ENCODE data around the gene C16orf87. TPM values are rescaled to one million over a fixed set of nuclear protein-coding genes. Genes with fewer than 3 reads are reported as not detected.
A peak's percentile ranks its signal among the peaks of the same experiment; 100 is the strongest.

C16orf87 gene
- total RNA-seq, 2 experiments from 2014 or later, result 10.3 to 11.2 TPM

DNA sequence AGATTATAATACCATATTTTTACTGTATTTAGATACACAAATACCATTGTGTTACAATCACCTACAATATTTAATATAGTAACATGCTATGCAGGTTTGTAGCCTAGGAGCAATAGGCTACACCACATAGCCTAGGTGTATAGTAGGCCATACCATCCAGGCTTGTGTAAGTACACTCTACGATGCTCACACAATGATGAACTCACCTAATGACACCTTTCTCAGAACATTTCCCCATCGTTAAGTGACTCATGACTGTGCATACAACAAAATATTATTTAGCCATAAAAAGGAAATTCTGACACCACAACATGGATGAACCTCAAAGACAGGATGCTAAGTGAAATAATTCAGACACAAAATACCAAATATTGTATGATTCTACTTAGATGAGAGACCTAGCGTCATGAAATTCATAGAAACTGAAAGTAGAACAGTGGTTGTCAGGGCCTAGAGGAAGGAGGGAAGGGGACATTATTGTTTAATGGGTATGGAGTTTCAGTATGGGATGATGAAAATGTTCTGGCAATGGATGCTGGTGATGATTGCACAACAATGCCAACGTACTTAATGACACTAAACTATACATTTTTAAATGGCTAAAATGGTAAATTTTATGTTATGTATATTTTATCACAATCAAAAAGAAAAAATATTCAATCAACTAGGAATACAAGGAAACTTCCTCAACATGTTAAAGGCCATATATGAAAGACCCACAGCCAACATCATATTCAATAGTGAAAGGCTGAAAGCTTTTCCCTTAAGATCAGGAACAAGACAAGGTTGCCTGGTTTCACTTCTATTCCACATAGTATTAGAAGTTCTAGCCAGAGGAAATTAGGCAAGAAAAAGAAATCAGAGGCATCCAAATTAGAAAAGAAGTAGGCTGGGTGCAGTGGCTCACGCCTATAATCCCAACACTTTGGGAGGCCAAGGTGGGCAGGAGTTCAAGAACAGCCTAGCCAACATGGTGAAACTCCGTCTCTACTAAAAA lies 5.9 kb upstream of the C16orf87 start:
- Mint-ChIP-seq H3K4me3 (no peak overlapping the region), H3K9me3 (no peaks in the 10 kb centered on the region), H3K36me3 (ENCODE audit: low read depth) (no peaks in the 10 kb centered on the region), H3K27ac (no peak overlapping the region), H3K27me3 (peaks cover 9% of the 10 kb centered on the region), H3K4me1 (peaks cover 4% of the 10 kb centered on the region)
- ChIA-PET POLR2A (no interaction called here), CTCF (interaction anchor here (0.7 kb wide), 2 partner anchors 39 to 74 kb away, joined by 3 to 4 read pairs; no protein-coding TSS in a partner anchor)
- DNase-seq, result no peak

DNA sequence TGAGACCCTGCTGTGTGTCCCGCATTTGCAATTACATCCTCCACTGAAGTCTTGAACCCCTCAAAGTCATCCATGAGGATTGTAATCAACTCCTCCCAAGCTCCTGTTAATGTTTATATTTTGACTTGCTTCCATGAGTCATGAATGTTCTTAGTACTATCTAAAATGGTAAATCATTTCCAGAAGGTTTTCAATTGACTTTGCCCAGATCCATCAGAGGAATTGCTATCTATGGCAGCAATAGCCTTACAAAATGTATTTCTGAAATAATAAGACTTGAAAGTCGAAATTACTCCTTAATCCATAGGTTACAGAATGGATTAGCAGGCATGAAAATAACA lies 2.5 kb upstream of the C16orf87 start:
- no peak overlapping the region for H3K4me3 Mint-ChIP-seq
- peaks cover 7% of the 10 kb centered on the region for H3K36me3 Mint-ChIP-seq (ENCODE audit: low read depth)
- H3K4me1 Mint-ChIP-seq, result peaks cover 22% of the 10 kb centered on the region
- no peak overlapping the region for H3K27ac Mint-ChIP-seq
- H3K9me3 Mint-ChIP-seq, result no peaks in the 10 kb centered on the region
- ChIA-PET CTCF (interaction anchor here (0.6 to 1.1 kb wide), 2 partner anchors 24 to 189 kb away, joined by 3 read pairs; no protein-coding TSS in a partner anchor), POLR2A (no interaction called here)
- peaks cover 11% of the 10 kb centered on the region for H3K27me3 Mint-ChIP-seq
- no peak for DNase-seq

DNA sequence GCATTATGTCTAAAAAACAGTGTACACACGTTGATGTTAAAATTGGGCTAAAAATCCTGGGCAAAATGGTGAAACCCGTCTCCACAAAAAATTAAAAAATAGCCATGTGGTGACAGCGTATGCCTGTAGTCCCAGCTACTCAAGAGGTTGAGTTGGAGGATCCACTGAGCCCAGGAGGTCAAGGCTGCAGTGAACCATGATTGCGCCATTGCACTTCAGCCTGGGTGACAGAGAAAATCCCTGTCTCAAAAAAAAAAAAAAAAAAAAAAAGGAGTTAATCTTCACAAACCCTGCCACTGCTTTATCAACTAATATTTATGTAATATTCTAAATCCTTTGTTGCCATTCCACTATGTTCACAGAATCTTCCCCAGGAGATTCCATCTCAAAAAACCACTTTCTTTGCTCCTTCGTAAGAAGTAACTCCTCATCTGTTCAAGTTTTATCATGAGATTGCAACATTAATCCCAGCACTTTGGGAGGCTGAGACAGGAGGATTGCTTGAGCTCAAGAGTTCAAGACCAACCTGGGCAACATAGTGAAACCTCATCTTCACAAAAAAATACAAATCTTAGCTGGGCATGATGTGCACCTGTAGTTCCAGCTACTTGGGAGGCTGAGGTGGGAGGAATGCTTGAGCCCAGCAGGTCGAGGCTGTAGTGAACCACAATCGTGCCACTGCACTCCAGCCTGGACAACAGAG lies 1.9 kb upstream of the C16orf87 start:
- ChIA-PET CTCF (interaction anchor here (0.6 kb wide), 1 partner anchor 189 kb away, joined by 3 read pairs; no protein-coding TSS in a partner anchor), POLR2A (no interaction called here)
- DNase-seq, result no peak
- Mint-ChIP-seq H3K9me3 (no peaks in the 10 kb centered on the region), H3K36me3 (ENCODE audit: low read depth) (peaks cover 7% of the 10 kb centered on the region), H3K4me1 (peaks cover 27% of the 10 kb centered on the region), H3K4me3 (no peak overlapping the region), H3K27me3 (peaks cover 9% of the 10 kb centered on the region), H3K27ac (no peak overlapping the region)

DNA sequence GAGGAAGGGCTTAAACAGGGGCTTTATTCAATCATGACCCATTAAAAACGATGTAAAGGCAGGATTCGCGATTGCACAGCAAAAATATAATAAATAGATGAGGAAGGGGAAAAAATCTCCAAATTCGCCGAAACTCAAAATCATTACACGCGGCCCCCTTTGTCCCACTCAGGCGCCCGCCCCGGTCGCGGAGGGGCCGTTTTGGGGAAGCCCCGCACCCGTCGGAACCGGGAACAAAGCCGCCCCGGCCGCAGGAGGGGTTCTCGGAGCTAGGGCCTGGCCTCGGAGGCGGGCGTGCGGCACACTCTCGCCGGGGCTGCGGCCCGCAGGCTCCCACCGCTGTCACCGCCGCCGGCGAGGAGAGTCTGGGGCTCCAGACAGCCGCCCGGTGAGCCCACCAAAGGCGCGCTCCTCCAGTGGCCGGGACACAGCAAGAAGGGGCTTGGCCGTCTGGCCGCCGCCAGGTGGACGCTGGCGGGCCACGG lies 521 bp downstream of the C16orf87 start:
- DNase-seq, result peak; percentile 40
- CTCF ChIA-PET, result no interaction called here
- POLR2A ChIA-PET, result no interaction called here

DNA sequence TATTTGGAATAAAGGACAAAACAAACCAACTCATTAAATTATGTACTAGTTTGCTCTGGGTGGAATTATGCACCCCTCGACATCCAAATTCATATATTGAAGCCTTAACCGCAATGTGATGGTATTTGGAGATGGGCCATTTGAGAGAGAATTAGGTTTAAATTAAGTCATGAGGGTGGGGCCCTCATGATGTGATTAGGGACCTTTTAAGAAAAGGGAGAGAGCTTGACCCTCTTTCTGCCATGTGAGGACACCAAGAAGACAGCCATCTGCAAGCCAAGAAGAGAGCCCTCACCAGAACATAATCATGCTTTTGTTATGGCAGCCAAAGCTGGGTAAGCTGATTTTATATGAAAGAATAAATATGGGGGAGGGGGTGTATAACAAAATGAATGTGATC lies 2.0 kb downstream of the C16orf87 start:
- H3K27ac Mint-ChIP-seq, result peak overlapping the region; percentile 97
- ChIA-PET POLR2A (no interaction called here), CTCF (interaction anchor here (0.7 to 1.8 kb wide), 4 partner anchors 9 to 90 kb away, joined by 3 to 7 read pairs (median 4); no protein-coding TSS in a partner anchor)
- peaks cover 16% of the 10 kb centered on the region for H3K36me3 Mint-ChIP-seq (ENCODE audit: low read depth)
- H3K27me3 Mint-ChIP-seq, result peaks cover 6% of the 10 kb centered on the region
- no peaks in the 10 kb centered on the region for H3K9me3 Mint-ChIP-seq
- H3K4me3 Mint-ChIP-seq, result peak overlapping the region; percentile 98
- no peak for DNase-seq
- peaks cover 42% of the 10 kb centered on the region for H3K4me1 Mint-ChIP-seq

More for the DNA sequence above, 521 bp downstream of the C16orf87 start:
- peaks cover 9% of the 10 kb centered on the region for H3K27me3 Mint-ChIP-seq
- H3K4me1 Mint-ChIP-seq, result peaks cover 38% of the 10 kb centered on the region
- peak overlapping the region; percentile 98 for H3K4me3 Mint-ChIP-seq
- H3K9me3 Mint-ChIP-seq, result no peaks in the 10 kb centered on the region
- H3K27ac Mint-ChIP-seq, result peak overlapping the region; percentile 97
- H3K36me3 Mint-ChIP-seq (ENCODE audit: low read depth), result peaks cover 11% of the 10 kb centered on the region

DNA sequence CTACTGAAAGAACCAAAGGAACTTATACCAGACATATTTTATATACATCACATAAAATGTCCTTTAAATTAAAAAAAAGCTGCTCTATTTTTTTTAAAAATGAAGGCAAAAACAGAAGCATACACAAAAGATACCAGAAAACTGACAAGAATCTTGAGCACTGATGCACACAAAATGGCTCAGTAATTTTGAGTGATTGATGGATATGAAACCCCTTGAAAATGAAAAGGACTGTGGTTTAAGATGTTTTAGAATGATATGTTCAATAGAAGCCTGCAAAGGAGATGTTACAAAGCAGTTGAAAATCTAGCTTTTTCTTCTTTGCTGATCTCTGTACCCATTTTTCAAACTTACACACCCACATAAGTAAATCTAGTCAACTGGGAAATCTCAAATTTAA lies 2.7 kb downstream of the C16orf87 start:
- ChIA-PET CTCF (interaction anchor here (1.4 to 1.8 kb wide), 2 partner anchors 8 to 39 kb away, joined by 5 to 7 read pairs; no protein-coding TSS in a partner anchor), POLR2A (no interaction called here)
- peak overlapping the region; percentile 44 for H3K4me3 Mint-ChIP-seq
- H3K36me3 Mint-ChIP-seq (ENCODE audit: low read depth), result peaks cover 20% of the 10 kb centered on the region
- peaks cover 47% of the 10 kb centered on the region for H3K4me1 Mint-ChIP-seq
- no peaks in the 10 kb centered on the region for H3K9me3 Mint-ChIP-seq
- peaks cover 2% of the 10 kb centered on the region for H3K27me3 Mint-ChIP-seq
- no peak for DNase-seq
- H3K27ac Mint-ChIP-seq, result peak overlapping the region; percentile 50

DNA sequence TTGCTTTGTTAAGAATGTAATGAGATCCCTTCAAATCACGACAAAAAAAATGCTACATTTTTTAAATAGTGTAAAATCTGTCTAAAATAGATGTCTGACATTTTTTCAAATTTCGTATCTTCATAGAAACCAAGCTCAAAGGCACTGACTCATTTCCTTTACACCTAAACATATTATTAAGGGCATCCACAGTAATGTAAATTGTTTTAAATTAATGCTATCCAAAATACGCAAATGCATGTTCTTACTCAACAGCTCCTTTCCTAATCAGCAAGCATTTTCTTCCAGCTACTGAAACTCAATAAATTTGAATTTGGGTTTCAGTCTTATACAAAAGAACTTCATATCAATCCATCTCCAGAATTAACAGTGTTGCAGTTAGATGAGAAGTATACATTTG lies 4.3 kb downstream of the C16orf87 start:
- ChIA-PET POLR2A (interaction anchor here (0.6 kb wide), 2 partner anchors 1163 to 1900 kb away, joined by 3 to 4 read pairs; no protein-coding TSS in a partner anchor), CTCF (no interaction called here)
- H3K9me3 Mint-ChIP-seq, result no peaks in the 10 kb centered on the region
- peak overlapping the region; percentile 1 for H3K4me3 Mint-ChIP-seq
- peaks cover 20% of the 10 kb centered on the region for H3K36me3 Mint-ChIP-seq (ENCODE audit: low read depth)
- peaks cover 2% of the 10 kb centered on the region for H3K27me3 Mint-ChIP-seq
- peaks cover 46% of the 10 kb centered on the region for H3K4me1 Mint-ChIP-seq
- H3K27ac Mint-ChIP-seq, result no peak overlapping the region
- DNase-seq, result no peak

DNA sequence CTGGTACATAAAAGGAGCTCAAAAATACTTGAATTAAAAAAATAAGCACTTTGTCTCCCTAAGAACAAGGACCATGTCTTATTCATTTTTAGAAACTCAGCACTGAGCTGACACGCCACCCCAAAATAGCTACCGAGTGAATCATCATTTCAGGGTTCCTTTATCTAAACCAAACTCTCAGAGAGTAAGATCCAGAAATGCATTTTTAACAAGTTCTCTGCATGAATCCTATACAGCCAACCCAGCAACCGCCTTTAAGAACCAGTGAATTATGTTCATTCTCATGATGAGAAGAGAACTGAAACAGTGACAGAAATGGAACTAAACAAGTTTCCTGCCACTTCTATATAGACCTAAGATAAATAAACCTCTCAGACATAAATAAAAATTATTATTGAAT lies 8.7 kb downstream of the C16orf87 start:
- Mint-ChIP-seq H3K4me1 (peaks cover 25% of the 10 kb centered on the region), H3K27ac (no peak overlapping the region), H3K4me3 (no peak overlapping the region), H3K9me3 (no peaks in the 10 kb centered on the region), H3K27me3 (no peaks in the 10 kb centered on the region), H3K36me3 (ENCODE audit: low read depth) (peaks cover 20% of the 10 kb centered on the region)
- no peak for DNase-seq
- ChIA-PET CTCF (interaction anchor here (0.7 kb wide), 1 partner anchor 37 kb away, joined by 3 read pairs; no protein-coding TSS in a partner anchor), POLR2A (interaction anchor here (1.1 kb wide), 1 partner anchor 9 kb away, joined by 5 read pairs; no protein-coding TSS in a partner anchor)

DNA sequence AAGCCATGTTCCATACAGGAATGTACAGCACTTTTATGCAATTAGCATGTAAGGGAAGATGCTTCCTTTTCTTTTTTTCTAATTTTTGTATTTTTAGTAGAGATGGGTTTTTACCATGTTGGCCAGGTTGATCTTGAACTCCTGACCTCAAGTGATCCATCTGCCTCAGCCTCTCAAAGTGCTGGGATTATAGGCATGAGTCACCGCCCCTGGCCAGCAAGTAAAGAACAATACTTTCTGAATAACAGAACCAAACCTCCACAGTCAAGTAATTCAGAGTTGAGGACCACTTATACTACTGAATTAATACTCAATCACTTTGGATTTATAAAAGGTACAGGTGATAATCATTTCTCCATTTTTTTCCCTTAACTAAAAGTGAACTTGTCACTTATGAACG lies 13.0 kb downstream of the C16orf87 start:
- Mint-ChIP-seq H3K9me3 (peaks cover 15% of the 10 kb centered on the region), H3K27me3 (no peaks in the 10 kb centered on the region), H3K4me3 (no peak overlapping the region), H3K4me1 (peaks cover 40% of the 10 kb centered on the region), H3K27ac (no peak overlapping the region), H3K36me3 (ENCODE audit: low read depth) (peaks cover 44% of the 10 kb centered on the region)
- DNase-seq, result no peak
- POLR2A ChIA-PET, result no interaction called here
- CTCF ChIA-PET, result interaction anchor here (0.8 kb wide), 1 partner anchor 16 kb away, joined by 3 read pairs; no protein-coding TSS in a partner anchor

DNA sequence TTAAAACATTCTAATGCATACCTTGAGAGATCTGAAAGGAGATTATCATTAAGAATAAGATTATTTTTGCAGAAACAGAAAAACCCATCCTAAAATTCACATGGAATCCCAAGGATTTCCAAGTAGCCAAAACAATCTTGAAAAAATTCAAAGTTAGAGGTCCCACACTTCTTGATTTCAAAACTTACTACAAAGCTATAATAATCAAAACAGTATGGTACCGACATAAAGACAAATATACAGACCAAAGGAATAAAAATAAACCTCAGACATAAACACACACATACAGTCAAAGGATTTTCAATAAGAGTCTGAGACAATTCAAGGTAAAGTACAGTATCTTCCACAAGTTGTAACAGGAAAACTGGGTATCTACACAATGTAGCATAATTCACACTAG lies 16.2 kb downstream of the C16orf87 start:
- no peak for DNase-seq
- H3K9me3 Mint-ChIP-seq, result peaks cover 15% of the 10 kb centered on the region
- no peaks in the 10 kb centered on the region for H3K27me3 Mint-ChIP-seq
- ChIA-PET POLR2A (no interaction called here), CTCF (no interaction called here)
- peak overlapping the region; percentile 38 for H3K4me3 Mint-ChIP-seq
- H3K36me3 Mint-ChIP-seq (ENCODE audit: low read depth), result peaks cover 51% of the 10 kb centered on the region
- H3K27ac Mint-ChIP-seq, result no peak overlapping the region
- peaks cover 47% of the 10 kb centered on the region for H3K4me1 Mint-ChIP-seq

DNA sequence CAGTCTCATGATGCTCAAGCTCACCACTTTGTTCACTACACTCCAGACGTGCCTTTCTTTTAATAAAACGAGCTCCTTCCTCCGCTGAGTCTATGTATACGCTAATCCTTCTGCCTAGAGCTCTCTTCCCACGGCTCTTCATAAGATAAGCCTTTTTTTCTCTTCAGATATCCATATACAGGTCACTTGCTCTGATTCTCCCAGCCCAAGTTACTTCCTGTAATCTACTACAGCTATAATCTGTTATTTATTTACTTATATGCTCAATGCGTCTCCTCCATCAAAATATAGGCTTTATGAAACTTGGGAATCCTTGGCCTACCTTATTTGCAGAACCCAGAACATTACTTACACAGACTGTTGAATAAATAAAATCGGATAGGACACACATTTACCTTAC lies 17.4 kb downstream of the C16orf87 start:
- POLR2A ChIA-PET, result interaction anchor here (0.6 kb wide), 1 partner anchor 1320 kb away, joined by 3 read pairs; no protein-coding TSS in a partner anchor
- peaks cover 41% of the 10 kb centered on the region for H3K4me1 Mint-ChIP-seq
- no peaks in the 10 kb centered on the region for H3K27me3 Mint-ChIP-seq
- H3K4me3 Mint-ChIP-seq, result no peak overlapping the region
- H3K9me3 Mint-ChIP-seq, result peaks cover 15% of the 10 kb centered on the region
- no peak for DNase-seq
- no peak overlapping the region for H3K27ac Mint-ChIP-seq
- H3K36me3 Mint-ChIP-seq (ENCODE audit: low read depth), result peaks cover 44% of the 10 kb centered on the region
- CTCF ChIA-PET, result interaction anchor here (0.8 kb wide), 1 partner anchor 27 kb away, joined by 4 read pairs; no protein-coding TSS in a partner anchor

DNA sequence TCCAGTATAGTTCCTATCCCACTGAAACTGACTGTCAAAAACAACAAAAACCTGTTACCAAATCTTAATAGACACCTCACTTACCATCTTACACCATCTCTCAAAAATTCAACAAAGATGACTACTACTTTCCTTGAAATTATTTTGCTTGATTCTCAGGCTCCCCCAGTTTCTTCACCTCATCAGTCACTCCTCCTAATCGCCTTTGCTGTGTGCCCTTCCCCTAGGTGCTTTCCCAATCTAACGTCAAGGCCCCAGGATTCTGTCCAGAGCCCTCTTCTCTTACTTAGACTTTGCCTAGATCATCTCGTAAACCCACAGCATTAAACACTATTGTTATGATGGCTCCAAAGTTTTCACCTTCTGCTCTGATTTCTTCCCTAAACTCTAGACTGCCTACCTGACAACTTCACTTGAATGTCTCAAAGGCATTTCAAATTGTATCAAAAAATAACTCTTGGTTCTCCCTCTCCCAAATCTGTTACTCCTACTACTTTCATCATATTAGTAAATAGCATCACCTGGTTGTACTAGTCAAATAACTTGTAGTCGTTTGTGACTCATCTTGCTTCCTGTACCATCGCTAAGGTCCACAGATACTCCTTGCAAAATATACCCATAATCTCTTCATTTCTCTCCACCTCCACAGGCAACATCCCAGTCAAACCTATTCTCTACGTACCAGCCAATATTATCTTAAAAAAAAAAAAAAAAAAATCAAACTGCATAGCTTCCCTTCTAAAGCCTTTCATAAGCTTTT lies 18.0 kb downstream of the C16orf87 start:
- Mint-ChIP-seq H3K36me3 (ENCODE audit: low read depth) (peaks cover 48% of the 10 kb centered on the region), H3K9me3 (peaks cover 15% of the 10 kb centered on the region), H3K4me3 (no peak overlapping the region), H3K27me3 (no peaks in the 10 kb centered on the region), H3K4me1 (peaks cover 43% of the 10 kb centered on the region), H3K27ac (no peak overlapping the region)
- ChIA-PET POLR2A (no interaction called here), CTCF (interaction anchor here (0.8 to 1.0 kb wide), 2 partner anchors 16 to 28 kb away, joined by 4 read pairs; no protein-coding TSS in a partner anchor)
- DNase-seq, result no peak
